Ovary (tissue), 3 donors: ENCODE results near the gene THSD4.
"Not testable (repeated sequence)": the region's sequence is repeated elsewhere in the genome, so short reads cannot be mapped to it uniquely, and the experiment has no call there.

Experiments
- POLR2A ChIP-seq: fragments of 450-650 bp; IDR thresholded peaks from one replicate; pipeline ENCODE4 v1.6.1; 2017; ENCODE audit warnings: antibody characterized with exemption, mild to moderate bottlenecking, moderate library complexity
- TF ChIP-seq, protein P1 (sequence below), 3 donors: fragments of 450-650 bp in 2 of 3; fragments of 200-600 bp in 1 of 3; IDR thresholded peaks; one replicate each; pipeline versions ENCODE4 v1.5.1 to v1.8.0; 2016 to 2022; ENCODE audit warnings: antibody characterized with exemption in 3 of 3, mild to moderate bottlenecking in 1 of 3
- donor health status: DM: no; HTN: no; CAD: no.

DNA sequence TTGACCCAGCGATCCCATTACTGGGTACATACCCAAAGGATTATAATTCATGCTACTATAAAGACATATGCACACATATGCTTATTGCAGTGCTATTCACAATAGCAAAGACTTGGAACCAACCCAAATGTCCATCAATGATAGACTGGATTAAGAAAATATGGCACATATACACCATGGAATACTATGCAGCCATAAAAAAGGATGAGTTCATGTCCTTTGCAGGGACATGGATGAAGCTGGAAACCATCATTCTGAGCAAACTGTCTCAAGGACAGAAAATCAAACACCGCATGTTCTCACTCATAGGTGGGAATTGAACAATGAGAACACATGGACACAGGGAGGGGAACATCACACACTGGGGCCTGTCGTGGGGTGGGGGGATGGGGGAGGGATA is 286.5 kb downstream of the THSD4 start:
- TF ChIP-seq, protein P1, sequence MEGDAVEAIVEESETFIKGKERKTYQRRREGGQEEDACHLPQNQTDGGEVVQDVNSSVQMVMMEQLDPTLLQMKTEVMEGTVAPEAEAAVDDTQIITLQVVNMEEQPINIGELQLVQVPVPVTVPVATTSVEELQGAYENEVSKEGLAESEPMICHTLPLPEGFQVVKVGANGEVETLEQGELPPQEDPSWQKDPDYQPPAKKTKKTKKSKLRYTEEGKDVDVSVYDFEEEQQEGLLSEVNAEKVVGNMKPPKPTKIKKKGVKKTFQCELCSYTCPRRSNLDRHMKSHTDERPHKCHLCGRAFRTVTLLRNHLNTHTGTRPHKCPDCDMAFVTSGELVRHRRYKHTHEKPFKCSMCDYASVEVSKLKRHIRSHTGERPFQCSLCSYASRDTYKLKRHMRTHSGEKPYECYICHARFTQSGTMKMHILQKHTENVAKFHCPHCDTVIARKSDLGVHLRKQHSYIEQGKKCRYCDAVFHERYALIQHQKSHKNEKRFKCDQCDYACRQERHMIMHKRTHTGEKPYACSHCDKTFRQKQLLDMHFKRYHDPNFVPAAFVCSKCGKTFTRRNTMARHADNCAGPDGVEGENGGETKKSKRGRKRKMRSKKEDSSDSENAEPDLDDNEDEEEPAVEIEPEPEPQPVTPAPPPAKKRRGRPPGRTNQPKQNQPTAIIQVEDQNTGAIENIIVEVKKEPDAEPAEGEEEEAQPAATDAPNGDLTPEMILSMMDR (IDR thresholded peaks at IDR 0.05) = not testable (repeated sequence)
- TF ChIP-seq POLR2A = not testable (repeated sequence)
